Ovary (tissue), 3 donors: ENCODE measurements around the gene KRTAP6-1.

ENCODE experiments used
- CTCF ChIP-seq, 3 donors: fragments of 450-650 bp in 2 of 3; fragments of 200-600 bp in 1 of 3; IDR thresholded peaks; one replicate each; pipeline versions ENCODE4 v1.5.1 to v1.8.0; 2016 to 2022; ENCODE audit warnings: antibody characterized with exemption in 3 of 3, mild to moderate bottlenecking in 1 of 3
- POLR2A ChIP-seq: fragments of 450-650 bp; IDR thresholded peaks from one replicate; pipeline ENCODE4 v1.6.1; 2017; ENCODE audit warnings: antibody characterized with exemption, mild to moderate bottlenecking, moderate library complexity
- donor health status: DM: no; HTN: no; CAD: no.

DNA sequence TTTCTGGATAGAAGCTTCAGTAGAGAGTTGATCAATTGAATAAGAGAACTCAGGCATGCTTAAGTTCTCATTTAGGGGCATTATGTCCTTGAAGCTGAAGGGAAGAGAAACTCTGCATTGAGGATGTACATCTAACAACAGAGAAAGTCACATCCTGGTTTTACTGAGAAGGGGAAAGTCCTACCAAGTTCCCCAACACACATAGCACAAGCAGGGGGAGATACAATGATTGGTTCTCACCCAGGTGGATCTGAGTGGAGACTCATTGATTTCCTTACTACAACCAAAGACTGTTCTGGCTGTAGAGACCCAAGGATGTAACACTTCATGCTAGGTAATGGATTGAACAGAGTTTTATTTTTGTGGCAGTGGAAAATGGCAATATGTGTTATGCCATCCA is 1.5 kb upstream of the KRTAP6-1 start:
- TF ChIP-seq CTCF (IDR thresholded peaks at IDR 0.05), result no peak
- no peak for TF ChIP-seq POLR2A
